HL-60 (cell line): ENCODE results near the gene HELB.

Experiments
- GABPA ChIP-seq: IDR thresholded peaks from 2 replicates; pipeline ENCODE4 v1.6.1; 2012; ENCODE audit warnings: low read depth
- POLR2AphosphoS5 ChIP-seq: IDR thresholded peaks from 2 replicates; pipeline ENCODE4 v1.6.1; 2012; ENCODE audit warnings: low read depth
- REST ChIP-seq: IDR thresholded peaks from 2 replicates; pipeline ENCODE4 v1.6.1; 2012; ENCODE audit warnings: low read depth; ENCODE audit not compliant: insufficient replicate concordance
- SPI1 ChIP-seq: IDR thresholded peaks from 2 replicates; pipeline ENCODE4 v1.6.1; 2012; ENCODE audit warnings: low read depth, mild to moderate bottlenecking, borderline replicate concordance
- TF ChIP-seq, protein P1 (sequence below): IDR thresholded peaks from one replicate; pipeline ENCODE4 v1.5.1; 2011; ENCODE audit warnings: low read length, control low read depth, inconsistent platforms; ENCODE audit not compliant: insufficient read depth

DNA sequence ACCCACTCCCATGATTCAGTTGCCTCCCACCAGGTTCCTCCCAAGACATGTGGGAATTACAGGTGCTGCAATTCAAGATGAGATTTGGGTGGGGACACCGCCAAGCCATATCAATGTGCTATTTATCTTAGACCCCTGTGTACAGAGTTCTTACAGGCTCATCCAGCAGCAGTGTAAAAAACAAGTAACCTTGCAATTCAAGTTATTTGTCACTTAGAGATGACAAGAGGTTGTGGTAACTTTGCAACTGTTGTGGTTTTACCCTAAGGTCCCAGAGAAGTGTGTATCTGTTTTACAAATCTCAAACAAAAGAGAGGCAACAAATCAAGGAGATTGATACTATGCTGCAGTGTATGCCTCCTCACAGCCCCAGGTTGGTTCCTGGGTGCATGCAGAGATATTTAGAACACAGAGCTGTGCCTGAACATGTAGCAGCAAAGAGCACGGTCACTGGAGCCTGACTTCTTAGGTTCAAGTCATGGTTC lies 11.5 kb upstream of the HELB start:
- TF ChIP-seq, protein P1, sequence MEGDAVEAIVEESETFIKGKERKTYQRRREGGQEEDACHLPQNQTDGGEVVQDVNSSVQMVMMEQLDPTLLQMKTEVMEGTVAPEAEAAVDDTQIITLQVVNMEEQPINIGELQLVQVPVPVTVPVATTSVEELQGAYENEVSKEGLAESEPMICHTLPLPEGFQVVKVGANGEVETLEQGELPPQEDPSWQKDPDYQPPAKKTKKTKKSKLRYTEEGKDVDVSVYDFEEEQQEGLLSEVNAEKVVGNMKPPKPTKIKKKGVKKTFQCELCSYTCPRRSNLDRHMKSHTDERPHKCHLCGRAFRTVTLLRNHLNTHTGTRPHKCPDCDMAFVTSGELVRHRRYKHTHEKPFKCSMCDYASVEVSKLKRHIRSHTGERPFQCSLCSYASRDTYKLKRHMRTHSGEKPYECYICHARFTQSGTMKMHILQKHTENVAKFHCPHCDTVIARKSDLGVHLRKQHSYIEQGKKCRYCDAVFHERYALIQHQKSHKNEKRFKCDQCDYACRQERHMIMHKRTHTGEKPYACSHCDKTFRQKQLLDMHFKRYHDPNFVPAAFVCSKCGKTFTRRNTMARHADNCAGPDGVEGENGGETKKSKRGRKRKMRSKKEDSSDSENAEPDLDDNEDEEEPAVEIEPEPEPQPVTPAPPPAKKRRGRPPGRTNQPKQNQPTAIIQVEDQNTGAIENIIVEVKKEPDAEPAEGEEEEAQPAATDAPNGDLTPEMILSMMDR = no peak
- TF ChIP-seq SPI1 (no peak), REST (no peak), POLR2AphosphoS5 (no peak), GABPA (no peak)
